SK-N-SH (cell line): ENCODE measurements around the gene ASIC2. TPM values are rescaled to one million over a fixed set of nuclear protein-coding genes. Genes with fewer than 3 reads are reported as not detected.

Experiments
- CTCF ChIA-PET: fragments of 300-600, 350-600 bp; formaldehyde crosslinking; extraction: SDS; loops from one replicate; lab custom pipeline; 2021; lab: Yijun Ruan, JAX
- POLR2A ChIA-PET: fragments of 350-600 bp; sonication (Branson Sonifier 250); formaldehyde crosslinking; extraction: SDS; loops from one replicate; lab custom pipeline; 2020; ENCODE audit warnings: antibody characterized with exemption, inconsistent platforms; lab: Yijun Ruan, JAX
- DNase-seq: peaks from one replicate; pipeline ENCODE4 v3.0.0; 2012
- H2AFZ ChIP-seq: fragments of 200-600 bp; sonication (generic); 2 replicates; pipeline ENCODE4 v1.8.1; 2016; ENCODE audit warnings: antibody characterized with exemption, mild to moderate bottlenecking, low read depth
- H3F3A ChIP-seq: fragments of 200-600 bp; sonication (generic); replicated peaks from 2 replicates; pipeline ENCODE3; 2016; ENCODE audit warnings: antibody characterized with exemption, mild to moderate bottlenecking; ENCODE audit not compliant: insufficient read depth
- H3K27ac ChIP-seq, 2 experiments: fragments of 200-500 bp in 1 of 2; fragments of 200-600 bp in 1 of 2; sonication (Bioruptor generic) in 1 of 2; sonication (generic), shearing (Covaris generic) in 1 of 2; 2 replicates each; pipeline versions ENCODE4 v1.5.1 to v1.6.1; 2014 to 2016; ENCODE audit warnings: low read depth in 2 of 2, inconsistent platforms in 1 of 2, low read length in 1 of 2, mild to moderate bottlenecking in 1 of 2, mixed read lengths in 1 of 2
- H3K27me3 ChIP-seq: fragments of 200-600 bp; sonication (generic), shearing (Covaris generic); 2 replicates; pipeline ENCODE4 v1.6.1; 2016; ENCODE audit warnings: mixed run types; ENCODE audit not compliant: insufficient read depth
- H3K36me3 ChIP-seq, 2 experiments: fragments of 200-500 bp in 1 of 2; fragments of 200-600 bp in 1 of 2; sonication (Bioruptor generic) in 1 of 2; sonication (generic) in 1 of 2; replicated peaks in 1 of 2; 2 replicates each; pipeline versions ENCODE3 to v1.5.1; 2014 to 2016; ENCODE audit warnings: low read length in 1 of 2, mild to moderate bottlenecking in 1 of 2; ENCODE audit not compliant: insufficient read depth in 2 of 2, control insufficient read depth in 1 of 2
- H3K4me1 ChIP-seq, 2 experiments: fragments of 200-500 bp in 1 of 2; fragments of 200-600 bp in 1 of 2; sonication (Bioruptor generic) in 1 of 2; sonication (generic), shearing (Covaris generic) in 1 of 2; 2 replicates each; pipeline versions ENCODE4 v1.5.1 to v1.6.1; 2014 to 2016; ENCODE audit warnings: low read depth in 1 of 2, low read length in 1 of 2, mixed run types in 1 of 2; ENCODE audit not compliant: insufficient read depth in 2 of 2, control insufficient read depth in 1 of 2
- H3K4me2 ChIP-seq: fragments of 200-600 bp; sonication (generic), shearing (Covaris generic); 2 replicates; pipeline ENCODE4 v1.6.1; 2017; ENCODE audit warnings: mixed run types
- H3K4me3 ChIP-seq, 2 experiments: fragments of 200-500 bp in 1 of 2; fragments of 200-600 bp in 1 of 2; sonication (Bioruptor generic) in 1 of 2; sonication (generic), shearing (Covaris generic) in 1 of 2; 2 replicates each; pipeline versions ENCODE4 v1.5.1 to v1.8.1; 2014 to 2016; ENCODE audit warnings: low read depth in 2 of 2, inconsistent platforms in 1 of 2, low read length in 1 of 2, mild to moderate bottlenecking in 1 of 2, mixed read lengths in 1 of 2, moderate library complexity in 1 of 2
- H3K79me2 ChIP-seq: fragments of 200-600 bp; sonication (generic); 2 replicates; pipeline ENCODE4 v1.8.1; 2017; ENCODE audit warnings: mild to moderate bottlenecking; ENCODE audit not compliant: insufficient read depth
- H3K9ac ChIP-seq: fragments of 200-600 bp; sonication (generic); 2 replicates; pipeline ENCODE4 v1.6.1; 2017; ENCODE audit warnings: mixed run types
- H3K9me2 ChIP-seq: fragments of 200-600 bp; sonication (generic); 2 replicates; pipeline ENCODE4 v1.6.1; 2017; ENCODE audit warnings: mixed run types
- H3K9me3 ChIP-seq: fragments of 200-600 bp; sonication (generic); 2 replicates; pipeline ENCODE4 v1.6.1; 2017; ENCODE audit warnings: mixed run types, mild to moderate bottlenecking, moderate library complexity
- H4K20me1 ChIP-seq: fragments of 200-600 bp; sonication (generic); 2 replicates; pipeline ENCODE4 v1.6.1; 2017; ENCODE audit warnings: mild to moderate bottlenecking, mixed run types; ENCODE audit not compliant: insufficient read depth
- FOSL2 ChIP-seq: IDR thresholded peaks from 2 replicates; pipeline ENCODE4 v1.4.0; 2012; ENCODE audit warnings: low read depth, mild to moderate bottlenecking, moderate library complexity, borderline replicate concordance
- FOXJ3 ChIP-seq: sonication (generic); formaldehyde crosslinking; IDR thresholded peaks from 2 replicates; pipeline ENCODE4 v1.5.1; 2020; ENCODE audit warnings: mild to moderate bottlenecking, missing genetic modification reagents
- FOXM1 ChIP-seq: IDR thresholded peaks from 2 replicates; pipeline ENCODE4 v1.4.0; 2012; ENCODE audit warnings: low read depth, mild to moderate bottlenecking
- GABPA ChIP-seq: IDR thresholded peaks from 2 replicates; pipeline ENCODE4 v1.4.0; 2012; ENCODE audit warnings: low read depth, mild to moderate bottlenecking
- IRF3 ChIP-seq: fragments of 150-350 bp; IDR thresholded peaks from 2 replicates; pipeline ENCODE4 v1.6.1; 2016; ENCODE audit warnings: mild to moderate bottlenecking, low read depth, low read length
- NFIC ChIP-seq: IDR thresholded peaks from 2 replicates; pipeline ENCODE4 v1.4.0; 2012; ENCODE audit warnings: borderline replicate concordance
- NRF1 ChIP-seq: IDR thresholded peaks from 2 replicates; pipeline ENCODE4 v1.6.1; 2012; ENCODE audit warnings: low read depth, mild to moderate bottlenecking, low read length
- RAD21 ChIP-seq: IDR thresholded peaks from 2 replicates; pipeline ENCODE4 v1.6.1; 2012; ENCODE audit warnings: mild to moderate bottlenecking, low read length
- RXRA ChIP-seq: IDR thresholded peaks from 2 replicates; pipeline ENCODE4 v1.4.0; 2012; ENCODE audit warnings: low read depth, mild to moderate bottlenecking, borderline replicate concordance
- TAF1 ChIP-seq: IDR thresholded peaks from 2 replicates; pipeline ENCODE4 v1.6.1; 2012; ENCODE audit warnings: low read depth, mild to moderate bottlenecking, low read length, moderate library complexity, borderline replicate concordance
- YY1 ChIP-seq: IDR thresholded peaks from 2 replicates; pipeline ENCODE4 v1.4.0; 2012; ENCODE audit warnings: low read depth, mild to moderate bottlenecking
- WGBS: methylation state at CpG from one replicate; pipeline ENCODE4 v1.1.6; 2017; ENCODE audit warnings: low lambda C conversion rate; 5-methylcytosine and 5-hydroxymethylcytosine counted together
- polyA plus RNA-seq, 3 experiments: library from polyadenylated mRNA; depleted of rRNA; stranded (reverse); fragments of >200 nt; gene quantifications; 2 replicates each; pipeline ENCODE4 v1.2.3, GENCODE V29; 2012
- TF ChIP-seq, protein P1 (sequence below): fragments of 200-600 bp; sonication (generic); IDR thresholded peaks from 2 replicates; pipeline ENCODE4 v1.6.1; 2017; ENCODE audit warnings: antibody characterized with exemption, mild to moderate bottlenecking, moderate library complexity
- TF ChIP-seq, protein P2 (sequence below): IDR thresholded peaks from 2 replicates; pipeline ENCODE4 v1.4.0; 2012; ENCODE audit warnings: low read depth
- TF ChIP-seq, protein P3 (sequence below): IDR thresholded peaks from 2 replicates; pipeline ENCODE4 v1.4.0; 2012; ENCODE audit warnings: low read depth, borderline replicate concordance
- TF ChIP-seq, protein P4 (sequence below): fragments of 150-350 bp; IDR thresholded peaks from 2 replicates; pipeline ENCODE4 v1.6.1; 2017; ENCODE audit warnings: antibody characterized with exemption, low read length, low read depth, borderline replicate concordance
- TF ChIP-seq, protein P5 (sequence below): IDR thresholded peaks from 2 replicates; pipeline ENCODE4; 2012

ASIC2 gene
- polyA plus RNA-seq, 1 of the 3 experiments (the other 2 are of a cell fraction): 0.08 TPM

DNA sequence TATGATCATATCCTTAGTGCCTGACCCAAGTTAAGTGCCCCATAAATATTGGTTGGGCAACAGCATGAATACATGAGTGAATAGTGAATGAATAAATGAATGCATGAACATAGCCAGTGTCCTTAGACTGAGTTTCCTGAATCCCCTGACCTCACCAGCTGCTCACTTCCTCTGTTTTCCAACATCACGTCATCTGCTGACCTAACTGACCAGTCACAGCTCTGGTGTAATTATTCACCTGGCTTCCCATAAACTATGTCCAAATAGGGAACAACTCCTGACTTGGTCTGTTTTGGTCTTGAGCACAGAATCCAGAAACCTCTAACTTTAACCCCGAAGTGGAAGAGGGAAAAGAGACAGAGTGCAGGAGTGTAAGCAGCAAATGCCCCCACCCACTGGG, 83.4 kb downstream of the ASIC2 start:
- no peak for DNase-seq
- Histone ChIP-seq H3K79me2 (no peaks in the 10 kb centered on the region), H3K9me3 (no peaks in the 10 kb centered on the region), H3K27me3 (peaks cover 6% of the 10 kb centered on the region; the same call in 1 of the 2 replicates), H3K9me2 (no peaks in the 10 kb centered on the region), H2AFZ (no peak overlapping the region), H3F3A (no peaks in the 10 kb centered on the region), H3K4me1 (peaks cover 0 to 9% of the 10 kb centered on the region in 2 experiments; a peak in 1 of 4 replicates), H3K36me3 (no peaks in the 10 kb centered on the region), H3K9ac (no peak overlapping the region), H3K4me2 (no peak overlapping the region), H4K20me1 (no peaks in the 10 kb centered on the region), H3K27ac (no peak overlapping the region), H3K4me3 (no peak overlapping the region)
- ChIA-PET POLR2A (no interaction called here), CTCF (interaction anchor here (0.8 to 1.0 kb wide), 3 partner anchors 10 to 43 kb away, joined by 3 read pairs; no protein-coding TSS in a partner anchor)
- WGBS: 24% methylated on average over 2 of the region's 2 CpGs
- TF ChIP-seq YY1: no peak
- no peak for TF ChIP-seq FOSL2
- no peak for TF ChIP-seq FOXJ3 (CRISPR knock-in tag)
- TF ChIP-seq, protein P1, sequence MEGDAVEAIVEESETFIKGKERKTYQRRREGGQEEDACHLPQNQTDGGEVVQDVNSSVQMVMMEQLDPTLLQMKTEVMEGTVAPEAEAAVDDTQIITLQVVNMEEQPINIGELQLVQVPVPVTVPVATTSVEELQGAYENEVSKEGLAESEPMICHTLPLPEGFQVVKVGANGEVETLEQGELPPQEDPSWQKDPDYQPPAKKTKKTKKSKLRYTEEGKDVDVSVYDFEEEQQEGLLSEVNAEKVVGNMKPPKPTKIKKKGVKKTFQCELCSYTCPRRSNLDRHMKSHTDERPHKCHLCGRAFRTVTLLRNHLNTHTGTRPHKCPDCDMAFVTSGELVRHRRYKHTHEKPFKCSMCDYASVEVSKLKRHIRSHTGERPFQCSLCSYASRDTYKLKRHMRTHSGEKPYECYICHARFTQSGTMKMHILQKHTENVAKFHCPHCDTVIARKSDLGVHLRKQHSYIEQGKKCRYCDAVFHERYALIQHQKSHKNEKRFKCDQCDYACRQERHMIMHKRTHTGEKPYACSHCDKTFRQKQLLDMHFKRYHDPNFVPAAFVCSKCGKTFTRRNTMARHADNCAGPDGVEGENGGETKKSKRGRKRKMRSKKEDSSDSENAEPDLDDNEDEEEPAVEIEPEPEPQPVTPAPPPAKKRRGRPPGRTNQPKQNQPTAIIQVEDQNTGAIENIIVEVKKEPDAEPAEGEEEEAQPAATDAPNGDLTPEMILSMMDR: no peak
- TF ChIP-seq, protein P2, sequence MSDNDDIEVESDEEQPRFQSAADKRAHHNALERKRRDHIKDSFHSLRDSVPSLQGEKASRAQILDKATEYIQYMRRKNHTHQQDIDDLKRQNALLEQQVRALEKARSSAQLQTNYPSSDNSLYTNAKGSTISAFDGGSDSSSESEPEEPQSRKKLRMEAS: no peak
- no peak for TF ChIP-seq RAD21
- TF ChIP-seq, protein P3, sequence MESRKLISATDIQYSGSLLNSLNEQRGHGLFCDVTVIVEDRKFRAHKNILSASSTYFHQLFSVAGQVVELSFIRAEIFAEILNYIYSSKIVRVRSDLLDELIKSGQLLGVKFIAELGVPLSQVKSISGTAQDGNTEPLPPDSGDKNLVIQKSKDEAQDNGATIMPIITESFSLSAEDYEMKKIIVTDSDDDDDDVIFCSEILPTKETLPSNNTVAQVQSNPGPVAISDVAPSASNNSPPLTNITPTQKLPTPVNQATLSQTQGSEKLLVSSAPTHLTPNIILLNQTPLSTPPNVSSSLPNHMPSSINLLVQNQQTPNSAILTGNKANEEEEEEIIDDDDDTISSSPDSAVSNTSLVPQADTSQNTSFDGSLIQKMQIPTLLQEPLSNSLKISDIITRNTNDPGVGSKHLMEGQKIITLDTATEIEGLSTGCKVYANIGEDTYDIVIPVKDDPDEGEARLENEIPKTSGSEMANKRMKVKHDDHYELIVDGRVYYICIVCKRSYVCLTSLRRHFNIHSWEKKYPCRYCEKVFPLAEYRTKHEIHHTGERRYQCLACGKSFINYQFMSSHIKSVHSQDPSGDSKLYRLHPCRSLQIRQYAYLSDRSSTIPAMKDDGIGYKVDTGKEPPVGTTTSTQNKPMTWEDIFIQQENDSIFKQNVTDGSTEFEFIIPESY: no peak
- TF ChIP-seq, protein P4, sequence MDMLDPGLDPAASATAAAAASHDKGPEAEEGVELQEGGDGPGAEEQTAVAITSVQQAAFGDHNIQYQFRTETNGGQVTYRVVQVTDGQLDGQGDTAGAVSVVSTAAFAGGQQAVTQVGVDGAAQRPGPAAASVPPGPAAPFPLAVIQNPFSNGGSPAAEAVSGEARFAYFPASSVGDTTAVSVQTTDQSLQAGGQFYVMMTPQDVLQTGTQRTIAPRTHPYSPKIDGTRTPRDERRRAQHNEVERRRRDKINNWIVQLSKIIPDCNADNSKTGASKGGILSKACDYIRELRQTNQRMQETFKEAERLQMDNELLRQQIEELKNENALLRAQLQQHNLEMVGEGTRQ: no peak
- no peak for TF ChIP-seq NRF1
- TF ChIP-seq, protein P5, sequence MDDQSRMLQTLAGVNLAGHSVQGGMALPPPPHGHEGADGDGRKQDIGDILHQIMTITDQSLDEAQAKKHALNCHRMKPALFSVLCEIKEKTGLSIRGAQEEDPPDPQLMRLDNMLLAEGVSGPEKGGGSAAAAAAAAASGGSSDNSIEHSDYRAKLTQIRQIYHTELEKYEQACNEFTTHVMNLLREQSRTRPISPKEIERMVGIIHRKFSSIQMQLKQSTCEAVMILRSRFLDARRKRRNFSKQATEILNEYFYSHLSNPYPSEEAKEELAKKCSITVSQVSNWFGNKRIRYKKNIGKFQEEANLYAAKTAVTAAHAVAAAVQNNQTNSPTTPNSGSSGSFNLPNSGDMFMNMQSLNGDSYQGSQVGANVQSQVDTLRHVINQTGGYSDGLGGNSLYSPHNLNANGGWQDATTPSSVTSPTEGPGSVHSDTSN: no peak
- no peak for TF ChIP-seq NFIC
- TF ChIP-seq FOXM1: no peak
- no peak for TF ChIP-seq TAF1
- TF ChIP-seq GABPA: no peak
- TF ChIP-seq RXRA: no peak
- TF ChIP-seq IRF3: no peak
